Right lobe of liver (tissue), 4 donors: ENCODE measurements around the gene AP5S1.

Experiments
- CTCF ChIP-seq, 4 donors: fragments of 200-600 bp in 3 of 4; fragments of 450-650 bp in 1 of 4; IDR thresholded peaks; one replicate each; pipeline versions ENCODE4 v1.5.1 to v1.8.0; 2016 to 2022; ENCODE audit warnings: antibody characterized with exemption in 4 of 4, mild to moderate bottlenecking in 2 of 4
- POLR2A ChIP-seq: fragments of 450-650 bp; IDR thresholded peaks from one replicate; pipeline ENCODE4 v1.6.1; 2017; ENCODE audit warnings: antibody characterized with exemption, mild to moderate bottlenecking
- donor health status: DM: no; HTN: no; CAD: no.
- donor health status: DM: no; HTN: no; CAD: no.
- donor health status: DM: no; HTN: yes; CAD: no.

GRCh38 chr20:3804781-3805180, 15.6 kb upstream of the AP5S1 start:
- TF ChIP-seq POLR2A: no peak
- no peak for TF ChIP-seq CTCF (IDR thresholded peaks at IDR 0.05)
